Measurements from ENCODE around the gene BSN. TPM values are rescaled to one million over a fixed set of nuclear protein-coding genes. Genes with fewer than 3 reads are reported as not detected.

Gene BSN
- polyA plus RNA-seq, 2 donors: 0.01 to 0.08 TPM

DNA sequence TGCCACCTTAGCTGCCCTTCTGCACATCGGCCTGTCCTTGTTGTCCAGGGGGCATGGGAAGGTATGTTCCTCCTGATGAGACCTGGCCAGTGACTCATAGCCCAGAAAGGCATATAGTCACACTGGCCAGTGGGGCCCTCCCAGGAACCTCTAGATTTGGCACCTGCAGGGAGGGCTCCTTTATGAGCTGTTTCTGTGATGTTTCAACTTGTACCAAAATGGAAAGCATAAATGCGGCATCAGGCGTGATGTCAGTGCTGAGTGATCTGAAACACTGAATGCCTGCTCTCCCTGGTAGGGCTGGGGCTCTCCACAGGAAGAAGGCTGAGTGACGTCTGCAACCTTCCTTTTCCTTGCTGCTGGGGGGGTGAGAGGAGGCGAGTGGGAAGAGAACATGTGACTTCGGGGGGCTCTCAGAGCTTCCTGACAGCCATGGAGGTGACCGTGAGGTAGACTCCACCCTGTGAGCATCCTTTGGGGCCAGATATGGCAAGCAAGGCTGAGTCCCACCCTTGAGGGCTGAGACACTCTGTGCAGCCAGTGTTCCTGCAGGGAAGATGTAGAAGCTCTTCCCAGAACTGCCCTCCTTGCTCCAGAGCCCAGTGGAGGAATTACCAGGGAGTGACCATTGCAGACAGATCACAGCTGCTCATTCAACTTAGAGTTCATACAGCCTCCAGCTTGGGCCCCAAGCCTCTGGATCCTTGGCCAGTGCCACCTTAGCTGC is 82.8 kb downstream of the BSN start:
- H3K27me3 ChIP-seq (ENCODE audit: control insufficient read depth in 1 of 2, insufficient read depth in 2 of 2, low read length in 2 of 2): no peaks in the 10 kb centered on the region
- WGBS, 2 donors: 43 to 46% methylated on average over 7 of the region's 7 CpGs
- H3K4me1 ChIP-seq (ENCODE audit: control insufficient read depth in 2 of 2, insufficient read depth in 2 of 2, low read length in 1 of 2): peaks cover 0 to 3% of the 10 kb centered on the region in 2 donors
- H3K9me3 ChIP-seq (ENCODE audit: control insufficient read depth in 2 of 2, insufficient read depth in 1 of 2, low read depth in 1 of 2, low read length in 1 of 2): no peaks in the 10 kb centered on the region
- no peak overlapping the region for H3K4me3 ChIP-seq (ENCODE audit: low read depth in 1 of 2, low read length in 2 of 2)
- no peak overlapping the region for H3K27ac ChIP-seq (ENCODE audit: low read depth in 2 of 2, low read length in 1 of 2)
- no peaks in the 10 kb centered on the region for H3K36me3 ChIP-seq (ENCODE audit: control insufficient read depth in 2 of 2, insufficient read depth in 2 of 2, low read length in 1 of 2)

DNA sequence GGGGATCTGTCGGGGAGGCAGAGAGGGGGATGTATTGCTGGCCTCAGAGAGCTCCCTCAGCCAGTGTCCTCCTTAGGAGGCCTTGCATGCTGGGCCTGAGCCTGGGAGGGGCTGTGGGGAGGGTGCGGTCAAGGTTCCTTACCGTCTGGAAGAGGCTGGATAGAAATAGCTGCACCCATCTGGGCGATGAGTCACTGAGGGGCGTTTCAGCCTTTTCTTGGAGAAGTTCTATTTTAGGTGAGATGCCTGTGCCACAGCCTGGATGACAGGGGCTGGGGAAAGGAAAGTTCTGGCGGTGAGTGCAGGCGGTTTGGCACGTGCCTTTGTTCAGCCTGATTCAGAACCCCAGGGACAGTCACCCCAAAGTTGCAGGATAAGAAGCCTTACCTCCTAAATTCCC is 84.2 kb downstream of the BSN start:
- Histone ChIP-seq H3K27ac (ENCODE audit: low read depth in 2 of 2, low read length in 1 of 2) (no peak overlapping the region), H3K4me3 (ENCODE audit: low read depth in 1 of 2, low read length in 2 of 2) (no peak overlapping the region), H3K9me3 (ENCODE audit: control insufficient read depth in 2 of 2, insufficient read depth in 1 of 2, low read depth in 1 of 2, low read length in 1 of 2) (no peaks in the 10 kb centered on the region), H3K27me3 (ENCODE audit: control insufficient read depth in 1 of 2, insufficient read depth in 2 of 2, low read length in 2 of 2) (no peaks in the 10 kb centered on the region), H3K4me1 (ENCODE audit: control insufficient read depth in 2 of 2, insufficient read depth in 2 of 2, low read length in 1 of 2) (peaks cover 0 to 3% of the 10 kb centered on the region in 2 donors), H3K36me3 (ENCODE audit: control insufficient read depth in 2 of 2, insufficient read depth in 2 of 2, low read length in 1 of 2) (no peaks in the 10 kb centered on the region)
- WGBS, 2 donors: 36 to 50% methylated on average over 8 of the region's 8 CpGs

DNA sequence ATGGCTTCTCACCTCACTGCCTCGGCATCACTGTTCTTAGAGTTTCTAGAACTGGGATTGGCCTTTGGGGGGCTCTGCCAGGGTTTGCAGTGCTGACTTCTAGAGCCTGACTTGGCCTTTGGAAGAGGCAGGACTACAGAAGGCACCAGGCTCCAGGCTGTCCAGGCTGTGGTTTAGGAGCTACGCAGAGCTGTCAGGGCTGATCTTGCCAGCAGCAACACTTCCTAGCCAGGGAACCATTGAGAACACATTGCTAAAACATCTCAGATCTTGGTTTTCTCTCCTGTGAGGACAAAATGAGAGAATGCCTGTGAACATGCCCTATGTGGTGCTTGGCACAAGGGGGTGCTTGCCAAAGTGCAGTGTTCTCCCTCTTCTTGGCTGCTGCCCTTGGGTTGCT is 85.3 kb downstream of the BSN start:
- H3K27me3 ChIP-seq (ENCODE audit: control insufficient read depth in 1 of 2, insufficient read depth in 2 of 2, low read length in 2 of 2): no peaks in the 10 kb centered on the region
- 87% methylated on average over 2 of the region's 2 CpGs for WGBS, 2 donors
- no peaks in the 10 kb centered on the region for H3K36me3 ChIP-seq (ENCODE audit: control insufficient read depth in 2 of 2, insufficient read depth in 2 of 2, low read length in 1 of 2)
- peaks cover 0 to 3% of the 10 kb centered on the region in 2 donors for H3K4me1 ChIP-seq (ENCODE audit: control insufficient read depth in 2 of 2, insufficient read depth in 2 of 2, low read length in 1 of 2)
- H3K9me3 ChIP-seq (ENCODE audit: control insufficient read depth in 2 of 2, insufficient read depth in 1 of 2, low read depth in 1 of 2, low read length in 1 of 2): no peaks in the 10 kb centered on the region
- H3K27ac ChIP-seq (ENCODE audit: low read depth in 2 of 2, low read length in 1 of 2): no peak overlapping the region
- H3K4me3 ChIP-seq (ENCODE audit: low read depth in 1 of 2, low read length in 2 of 2): no peak overlapping the region

GRCh38 chr3:49641292-49641691 is 87.0 kb downstream of the BSN start:
- no peak overlapping the region for H3K27ac ChIP-seq (ENCODE audit: low read depth in 2 of 2, low read length in 1 of 2)
- H3K4me3 ChIP-seq (ENCODE audit: low read depth in 1 of 2, low read length in 2 of 2): no peak overlapping the region
- peaks cover 0 to 3% of the 10 kb centered on the region in 2 donors for H3K4me1 ChIP-seq (ENCODE audit: control insufficient read depth in 2 of 2, insufficient read depth in 2 of 2, low read length in 1 of 2)
- no peaks in the 10 kb centered on the region for H3K36me3 ChIP-seq (ENCODE audit: control insufficient read depth in 2 of 2, insufficient read depth in 2 of 2, low read length in 1 of 2)
- no peaks in the 10 kb centered on the region for H3K27me3 ChIP-seq (ENCODE audit: control insufficient read depth in 1 of 2, insufficient read depth in 2 of 2, low read length in 2 of 2)
- H3K9me3 ChIP-seq (ENCODE audit: control insufficient read depth in 2 of 2, insufficient read depth in 1 of 2, low read depth in 1 of 2, low read length in 1 of 2): no peaks in the 10 kb centered on the region
- WGBS, 2 donors: 63 to 67% methylated on average over 7 of the region's 7 CpGs

DNA sequence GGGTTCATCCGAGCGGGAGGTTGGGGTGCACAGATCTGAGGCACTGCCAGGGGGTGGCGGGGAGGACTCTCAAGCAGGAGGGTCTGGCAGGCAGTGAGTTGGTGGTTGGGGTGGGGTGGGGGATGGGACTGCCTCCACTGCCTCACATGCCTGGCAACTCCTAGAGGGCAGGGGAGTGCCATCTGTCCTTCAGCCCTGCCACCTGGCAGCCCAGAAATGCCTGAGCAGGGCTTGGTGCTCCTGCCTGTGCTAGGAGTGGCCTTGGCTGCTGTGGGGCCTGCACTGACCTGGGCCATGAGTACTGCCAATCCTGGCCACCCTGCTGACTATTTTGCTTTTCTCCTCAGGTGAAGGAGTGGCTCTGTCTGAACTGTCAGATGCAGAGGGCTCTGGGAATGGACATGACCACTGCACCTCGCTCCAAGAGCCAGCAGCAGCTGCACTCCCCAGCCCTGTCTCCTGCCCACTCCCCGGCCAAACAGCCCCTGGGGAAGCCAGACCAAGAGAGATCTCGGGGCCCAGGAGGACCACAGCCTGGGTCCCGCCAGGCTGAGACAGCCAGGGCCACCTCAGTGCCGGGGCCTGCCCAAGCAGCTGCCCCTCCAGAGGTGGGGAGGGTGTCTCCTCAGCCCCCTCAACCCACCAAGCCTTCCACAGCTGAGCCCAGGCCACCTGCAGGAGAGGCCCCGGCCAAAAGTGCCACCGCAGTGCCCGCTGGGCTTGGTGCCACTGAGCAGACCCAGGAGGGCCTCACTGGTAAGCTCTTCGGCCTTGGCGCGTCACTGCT is 87.8 kb downstream of the BSN start:
- Histone ChIP-seq H3K27me3 (ENCODE audit: control insufficient read depth in 1 of 2, insufficient read depth in 2 of 2, low read length in 2 of 2) (no peaks in the 10 kb centered on the region), H3K36me3 (ENCODE audit: control insufficient read depth in 2 of 2, insufficient read depth in 2 of 2, low read length in 1 of 2) (no peaks in the 10 kb centered on the region), H3K27ac (ENCODE audit: low read depth in 2 of 2, low read length in 1 of 2) (no peak overlapping the region), H3K9me3 (ENCODE audit: control insufficient read depth in 2 of 2, insufficient read depth in 1 of 2, low read depth in 1 of 2, low read length in 1 of 2) (no peaks in the 10 kb centered on the region), H3K4me3 (ENCODE audit: low read depth in 1 of 2, low read length in 2 of 2) (no peak overlapping the region), H3K4me1 (ENCODE audit: control insufficient read depth in 2 of 2, insufficient read depth in 2 of 2, low read length in 1 of 2) (peaks cover 0 to 3% of the 10 kb centered on the region in 2 donors)
- WGBS, 2 donors: 88 to 89% methylated on average over 14 of the region's 14 CpGs

DNA sequence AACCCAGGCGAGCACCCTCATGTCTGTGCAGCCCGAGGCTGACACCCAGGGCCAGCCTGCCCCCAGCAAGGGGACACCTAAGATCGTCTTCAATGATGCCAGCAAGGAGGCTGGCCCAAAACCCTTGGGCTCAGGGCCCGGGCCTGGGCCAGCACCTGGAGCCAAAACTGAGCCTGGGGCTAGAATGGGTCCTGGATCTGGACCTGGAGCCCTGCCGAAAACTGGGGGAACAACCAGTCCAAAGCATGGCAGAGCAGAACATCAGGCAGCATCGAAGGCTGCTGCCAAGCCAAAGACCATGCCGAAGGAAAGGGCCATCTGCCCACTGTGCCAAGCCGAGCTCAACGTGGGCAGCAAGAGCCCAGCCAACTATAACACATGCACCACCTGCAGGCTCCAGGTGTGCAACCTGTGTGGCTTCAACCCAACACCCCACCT is 88.5 kb downstream of the BSN start:
- H3K4me1 ChIP-seq (ENCODE audit: control insufficient read depth in 2 of 2, insufficient read depth in 2 of 2, low read length in 1 of 2): peaks cover 0 to 3% of the 10 kb centered on the region in 2 donors
- no peak overlapping the region for H3K4me3 ChIP-seq (ENCODE audit: low read depth in 1 of 2, low read length in 2 of 2)
- H3K27me3 ChIP-seq (ENCODE audit: control insufficient read depth in 1 of 2, insufficient read depth in 2 of 2, low read length in 2 of 2): no peaks in the 10 kb centered on the region
- no peaks in the 10 kb centered on the region for H3K36me3 ChIP-seq (ENCODE audit: control insufficient read depth in 2 of 2, insufficient read depth in 2 of 2, low read length in 1 of 2)
- no peaks in the 10 kb centered on the region for H3K9me3 ChIP-seq (ENCODE audit: control insufficient read depth in 2 of 2, insufficient read depth in 1 of 2, low read depth in 1 of 2, low read length in 1 of 2)
- no peak overlapping the region for H3K27ac ChIP-seq (ENCODE audit: low read depth in 2 of 2, low read length in 1 of 2)
- 68 to 69% methylated on average over 9 of the region's 9 CpGs for WGBS, 2 donors

- H3K4me1 ChIP-seq (ENCODE audit: control insufficient read depth in 2 of 2, insufficient read depth in 2 of 2, low read length in 1 of 2): no peaks in the 10 kb centered on the region
- no peaks in the 10 kb centered on the region for H3K27me3 ChIP-seq (ENCODE audit: control insufficient read depth in 1 of 2, insufficient read depth in 2 of 2, low read length in 2 of 2)
- no peaks in the 10 kb centered on the region for H3K36me3 ChIP-seq (ENCODE audit: control insufficient read depth in 2 of 2, insufficient read depth in 2 of 2, low read length in 1 of 2)
- H3K4me3 ChIP-seq (ENCODE audit: low read depth in 1 of 2, low read length in 2 of 2): no peak overlapping the region
- WGBS, 2 donors: 71 to 81% methylated on average over 8 of the region's 8 CpGs
- H3K27ac ChIP-seq (ENCODE audit: low read depth in 2 of 2, low read length in 1 of 2): no peak overlapping the region
- no peaks in the 10 kb centered on the region for H3K9me3 ChIP-seq (ENCODE audit: control insufficient read depth in 2 of 2, insufficient read depth in 1 of 2, low read depth in 1 of 2, low read length in 1 of 2)
These were observed 90.4 kb downstream of the BSN start for GRCh38 chr3:49644684-49645083.

- WGBS, 2 donors: 71 to 81% methylated on average over 3 of the region's 3 CpGs
- H3K9me3 ChIP-seq (ENCODE audit: control insufficient read depth in 2 of 2, insufficient read depth in 1 of 2, low read depth in 1 of 2, low read length in 1 of 2): no peaks in the 10 kb centered on the region
- H3K4me1 ChIP-seq (ENCODE audit: control insufficient read depth in 2 of 2, insufficient read depth in 2 of 2, low read length in 1 of 2): no peaks in the 10 kb centered on the region
- no peaks in the 10 kb centered on the region for H3K27me3 ChIP-seq (ENCODE audit: control insufficient read depth in 1 of 2, insufficient read depth in 2 of 2, low read length in 2 of 2)
- no peak overlapping the region for H3K4me3 ChIP-seq (ENCODE audit: low read depth in 1 of 2, low read length in 2 of 2)
- H3K36me3 ChIP-seq (ENCODE audit: control insufficient read depth in 2 of 2, insufficient read depth in 2 of 2, low read length in 1 of 2): no peaks in the 10 kb centered on the region
- no peak overlapping the region for H3K27ac ChIP-seq (ENCODE audit: low read depth in 2 of 2, low read length in 1 of 2)
These were observed 92.0 kb downstream of the BSN start for GRCh38 chr3:49646236-49646635.

DNA sequence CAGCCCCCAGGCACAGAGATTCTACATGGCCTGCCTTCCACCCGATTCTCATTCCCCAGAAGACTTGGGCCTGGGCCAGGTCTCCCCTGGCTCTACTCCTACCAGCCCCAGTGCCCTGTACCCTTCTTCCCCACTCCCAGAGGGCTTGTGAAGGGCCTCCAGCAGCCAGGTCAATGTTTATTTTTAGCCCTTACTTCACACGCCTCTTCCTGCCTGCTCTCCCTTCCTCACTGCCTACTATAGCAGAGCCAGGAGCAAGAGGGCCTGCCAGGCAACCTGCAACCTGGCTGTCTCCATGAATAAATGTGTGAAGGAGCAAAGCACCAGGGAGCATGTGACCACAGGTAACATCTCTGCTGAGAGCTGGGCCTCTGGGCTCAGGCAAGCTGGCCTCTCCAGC is 93.5 kb downstream of the BSN start:
- H3K9me3 ChIP-seq (ENCODE audit: control insufficient read depth in 2 of 2, insufficient read depth in 1 of 2, low read depth in 1 of 2, low read length in 1 of 2): no peaks in the 10 kb centered on the region
- H3K4me3 ChIP-seq (ENCODE audit: low read depth in 1 of 2, low read length in 2 of 2): no peak overlapping the region
- 58 to 70% methylated on average over 2 of the region's 2 CpGs for WGBS, 2 donors
- no peaks in the 10 kb centered on the region for H3K4me1 ChIP-seq (ENCODE audit: control insufficient read depth in 2 of 2, insufficient read depth in 2 of 2, low read length in 1 of 2)
- no peaks in the 10 kb centered on the region for H3K27me3 ChIP-seq (ENCODE audit: control insufficient read depth in 1 of 2, insufficient read depth in 2 of 2, low read length in 2 of 2)
- no peak overlapping the region for H3K27ac ChIP-seq (ENCODE audit: low read depth in 2 of 2, low read length in 1 of 2)
- H3K36me3 ChIP-seq (ENCODE audit: control insufficient read depth in 2 of 2, insufficient read depth in 2 of 2, low read length in 1 of 2): no peaks in the 10 kb centered on the region

All from esophagus (tissue), 2 donors.